HCEC 1CT (cell line): ENCODE results near the gene RNH1.

Experiments used
- DNase-seq: peaks from one replicate; pipeline ENCODE4 v3.0.0-alpha.2; 2017

The RNH1 gene

GRCh38 chr11:506995-507726 lies at the start of gene RNH1:
Gene RNH1 (minus strand): TSS chr11:507242. CDS start chr11:502162, 5,080 bp downstream.
- peak; percentile 94 for DNase-seq

DNA sequence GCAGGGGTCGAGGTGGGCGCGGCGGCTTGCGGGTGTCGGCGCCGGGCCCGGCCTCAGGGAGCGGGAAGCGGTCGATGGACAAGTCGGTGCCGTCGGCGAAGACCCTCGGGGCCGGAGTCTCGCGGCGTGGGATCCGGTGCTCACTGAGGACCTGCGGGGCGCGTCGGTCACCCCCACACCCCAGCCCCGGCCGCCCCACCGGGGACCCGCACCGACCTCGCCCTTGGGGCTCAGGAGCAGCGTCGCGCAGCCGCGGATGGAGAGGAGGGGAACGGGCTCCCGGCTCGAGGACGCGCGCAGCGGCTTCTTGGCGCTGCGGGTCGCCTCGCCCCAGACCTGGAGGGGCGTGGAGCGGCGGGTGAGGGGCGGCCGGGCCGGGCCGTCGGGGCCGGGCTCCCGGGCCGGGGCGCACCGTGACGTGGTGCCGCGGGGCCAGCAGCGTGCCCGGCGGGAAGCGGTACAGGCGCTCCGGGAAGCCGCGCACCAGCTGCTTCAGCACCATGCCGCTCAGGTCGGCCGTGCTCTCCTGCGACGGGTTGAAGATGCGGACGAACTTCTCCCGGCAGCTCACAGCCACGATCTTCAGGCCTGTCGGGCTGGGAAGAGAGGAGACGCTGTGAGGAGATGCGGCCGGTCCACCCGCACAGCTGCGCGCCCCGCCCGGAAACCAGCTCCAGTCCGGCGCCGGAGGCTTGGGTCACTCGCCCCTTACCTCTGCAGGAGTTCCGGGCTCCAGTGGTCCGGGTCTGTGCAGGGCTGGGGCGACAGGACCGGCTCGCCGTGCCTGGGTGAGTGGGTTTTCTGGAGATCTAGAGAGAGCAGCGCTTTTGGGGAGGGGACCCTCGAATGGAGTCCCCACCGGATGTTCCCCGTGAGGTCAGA lies 49.0 kb upstream of the RNH1 start:
- DNase-seq, result no peak

GRCh38 chr11:555227-555779 lies 48.3 kb upstream of the RNH1 start:
- DNase-seq, result no peak

DNA sequence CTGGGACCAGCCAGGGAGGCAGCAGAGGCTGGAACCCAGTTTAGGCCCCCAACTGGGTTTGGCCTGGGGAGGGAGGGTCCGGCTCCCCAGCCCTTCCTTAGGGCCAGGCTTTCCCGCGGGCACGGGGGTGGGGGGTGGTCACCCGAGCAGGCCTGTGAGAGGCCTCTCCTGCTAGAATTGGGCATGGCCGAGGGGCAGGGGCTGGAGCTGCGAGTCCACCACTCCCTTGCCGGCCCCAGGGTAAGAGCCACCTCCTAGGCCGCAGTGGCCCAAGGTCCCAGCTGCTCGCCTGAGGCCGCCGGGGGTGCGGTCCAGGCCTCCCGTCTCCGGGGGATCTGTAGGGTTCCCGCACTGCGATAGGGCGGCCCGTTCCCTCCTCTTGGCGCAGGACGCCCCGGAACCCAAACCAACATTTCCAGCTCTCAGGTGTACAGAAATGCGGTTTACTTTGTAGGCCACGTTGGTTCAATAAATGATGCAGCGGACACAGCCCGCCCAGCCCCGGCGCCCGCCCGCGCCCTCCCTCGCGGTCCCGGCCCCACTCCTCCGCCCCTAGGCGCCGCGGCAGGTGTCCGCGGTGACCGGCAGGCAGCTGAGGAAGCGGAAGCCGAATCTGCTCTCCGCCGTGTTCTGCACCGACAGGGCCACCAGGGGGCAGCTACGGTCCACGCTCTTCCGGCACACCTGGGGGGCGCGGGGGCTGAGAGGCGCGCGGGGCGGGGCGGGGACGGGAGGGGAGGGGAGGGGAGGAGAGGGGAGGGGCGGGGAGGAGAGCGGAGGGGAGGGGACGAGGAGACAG lies 47.6 kb upstream of the RNH1 start:
- DNase-seq, result no peak

GRCh38 chr11:553988-554340 lies 46.9 kb upstream of the RNH1 start:
- DNase-seq, result no peak

- no peak for DNase-seq
These were observed 46.3 kb upstream of the RNH1 start for GRCh38 chr11:553083-553987.

- no peak for DNase-seq
These were observed 44.6 kb upstream of the RNH1 start for GRCh38 chr11:551596-551995.

DNA sequence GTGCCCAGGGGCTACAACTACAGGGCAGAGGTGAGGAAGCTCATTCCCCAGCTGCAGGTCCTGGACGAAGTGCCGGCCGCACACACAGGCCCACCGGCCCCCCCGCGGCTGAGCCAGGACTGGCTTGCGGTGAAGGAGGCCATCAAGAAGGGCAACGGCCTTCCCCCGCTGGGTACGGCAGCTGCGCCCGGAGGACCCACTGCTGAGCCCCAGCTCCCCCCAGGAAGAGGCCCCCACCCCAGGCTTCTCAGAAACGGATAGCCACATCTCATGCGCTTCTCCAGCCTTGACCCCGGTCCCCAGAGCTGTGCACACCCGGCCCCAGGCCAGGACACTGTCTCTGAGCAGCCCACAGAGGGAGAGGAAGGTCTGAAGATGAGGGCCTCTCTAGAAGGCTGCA lies 44.1 kb upstream of the RNH1 start:
- no peak for DNase-seq

GRCh38 chr11:550746-551085 lies 43.7 kb upstream of the RNH1 start:
- no peak for DNase-seq

DNA sequence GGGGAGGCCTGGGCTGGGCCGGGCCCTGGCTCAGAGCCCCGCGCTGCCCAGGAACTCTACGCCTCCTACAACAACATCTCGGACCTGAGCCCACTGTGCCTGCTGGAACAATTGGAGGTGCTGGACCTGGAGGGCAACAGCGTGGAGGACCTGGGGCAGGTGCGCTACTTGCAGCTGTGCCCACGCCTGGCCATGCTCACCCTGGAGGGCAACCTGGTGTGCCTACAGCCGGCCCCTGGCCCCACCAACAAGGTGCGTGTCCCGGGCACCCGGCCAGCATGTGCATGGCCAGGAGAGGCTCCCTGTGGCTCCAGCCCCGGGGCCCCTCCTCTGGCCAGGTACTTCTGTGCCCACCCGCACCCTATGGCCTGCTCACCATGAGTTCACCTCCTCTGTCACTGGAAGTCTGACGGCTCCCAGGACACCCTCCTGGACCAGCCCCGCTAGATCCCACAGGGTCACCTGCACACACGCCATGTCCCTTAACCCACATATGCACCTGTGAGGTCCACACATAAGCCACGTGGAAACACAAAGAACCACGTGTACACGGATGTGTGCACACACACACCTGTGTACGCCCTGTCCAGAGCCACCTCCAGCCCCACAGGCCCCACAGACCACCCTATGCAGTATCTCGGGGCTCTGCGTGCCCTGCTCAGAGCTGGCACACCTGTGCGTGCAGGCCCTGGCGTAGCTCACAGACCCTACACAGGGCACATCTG lies 43.1 kb upstream of the RNH1 start:
- no peak for DNase-seq

GRCh38 chr11:548700-549603 lies 41.9 kb upstream of the RNH1 start:
- DNase-seq, result no peak

DNA sequence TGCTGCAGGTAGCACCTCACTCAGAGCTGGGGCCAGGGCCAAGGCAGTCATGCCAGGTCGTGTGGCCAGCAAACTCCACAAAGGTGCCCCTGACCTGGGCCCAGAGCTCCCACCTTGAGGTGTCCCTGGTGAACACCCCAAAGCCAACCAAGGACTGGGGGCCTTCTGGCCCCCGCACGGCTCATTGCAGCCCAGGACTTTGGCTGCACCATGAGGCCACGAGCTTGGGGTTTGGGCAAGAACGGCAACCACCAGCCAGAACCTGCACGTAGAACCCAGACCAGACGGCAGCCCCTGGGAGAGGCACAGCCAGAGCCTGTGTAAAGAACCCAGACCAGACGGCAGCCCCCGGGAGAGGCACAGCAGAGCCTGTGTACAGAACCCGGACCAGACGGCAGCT lies 38.1 kb upstream of the RNH1 start:
- DNase-seq, result no peak

DNA sequence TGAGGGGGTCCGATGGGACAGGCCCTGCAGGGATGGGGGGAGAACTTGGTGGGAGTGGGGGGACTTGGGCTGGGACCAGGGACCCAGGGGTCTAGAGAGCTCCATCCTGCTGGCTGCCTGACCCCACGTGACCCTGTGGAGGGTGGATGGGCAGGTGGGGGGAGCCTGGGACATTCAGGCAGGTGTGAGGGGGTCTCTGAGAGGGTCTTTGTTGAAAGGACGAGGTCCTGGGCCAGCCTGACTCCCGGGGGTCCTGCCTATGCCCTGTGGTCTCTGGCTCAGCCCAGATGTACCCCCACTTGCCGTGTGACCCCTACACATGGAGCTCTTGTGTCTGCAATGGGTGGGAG lies 37.8 kb upstream of the RNH1 start:
- DNase-seq, result no peak

- no peak for DNase-seq
These were observed 34.4 kb upstream of the RNH1 start for GRCh38 chr11:541433-541885.

DNA sequence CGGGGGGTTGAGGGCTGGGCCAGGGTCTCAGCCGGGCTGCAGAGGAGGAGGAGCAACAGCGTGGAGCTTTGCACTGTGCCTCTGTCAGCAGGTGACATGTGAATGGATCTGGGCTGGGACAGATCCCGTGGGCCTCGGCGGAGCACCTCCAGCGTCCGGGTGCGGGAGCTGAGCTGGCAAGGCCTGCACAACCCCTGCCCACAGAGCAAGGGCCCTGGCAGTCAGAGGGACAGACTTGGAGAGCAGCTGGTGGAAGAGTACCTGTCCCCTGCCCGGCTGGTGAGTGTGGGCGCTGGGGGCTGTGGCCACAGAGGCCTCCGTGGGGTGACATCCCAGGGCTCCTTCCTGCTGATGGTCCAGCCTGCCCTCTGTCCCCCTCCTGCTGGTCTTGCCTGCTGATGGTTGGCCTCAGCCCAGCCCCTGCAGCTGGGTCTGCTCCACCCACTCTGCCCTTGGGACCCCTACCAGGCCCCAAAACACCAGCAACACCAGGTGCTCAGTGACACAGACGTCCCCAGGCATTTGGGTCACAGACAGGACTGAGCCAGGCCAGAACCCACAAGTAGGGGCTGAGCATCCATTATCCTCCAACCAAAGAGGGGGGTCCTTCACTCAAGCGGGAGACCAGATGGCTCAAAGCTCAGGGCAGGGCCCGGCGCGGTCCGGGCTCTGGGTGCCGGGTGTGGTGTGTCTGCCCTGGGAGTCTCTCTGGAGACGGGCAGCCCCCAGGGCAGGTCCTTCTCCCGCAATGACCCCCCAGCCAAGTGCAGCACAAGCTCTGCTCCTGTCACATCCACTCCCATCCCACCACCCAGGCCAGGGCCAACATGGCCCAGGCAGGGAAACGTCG lies 33.8 kb upstream of the RNH1 start:
- DNase-seq, result no peak

DNA sequence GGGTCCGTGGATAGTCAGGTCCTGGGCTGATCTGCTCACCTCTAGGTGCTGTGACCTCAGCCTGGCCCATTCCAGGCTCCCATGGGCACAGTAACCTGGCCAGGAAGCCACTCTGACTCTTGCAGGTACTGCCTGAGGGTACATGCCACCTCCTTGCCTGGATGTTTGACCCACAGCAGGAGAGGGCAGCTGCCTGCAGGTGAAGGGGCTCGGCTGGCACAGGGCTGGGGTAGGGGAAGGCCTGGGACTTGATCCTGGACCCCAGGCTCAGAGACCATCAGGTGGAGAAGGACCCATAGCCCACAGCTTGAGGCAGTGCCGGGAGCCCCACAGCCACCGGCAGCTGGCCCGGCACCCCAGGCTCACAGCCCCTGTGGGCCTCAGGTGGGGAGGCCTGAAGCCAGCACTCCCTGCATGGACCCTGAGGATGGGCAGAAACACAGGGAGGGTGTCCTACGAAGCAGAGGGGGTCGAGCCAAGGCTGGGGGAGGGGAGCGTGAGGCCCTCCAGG lies 33.0 kb upstream of the RNH1 start:
- DNase-seq, result no peak

GRCh38 chr11:538431-539051 lies 31.5 kb upstream of the RNH1 start:
- no peak for DNase-seq

- no peak for DNase-seq
These were observed 30.8 kb upstream of the RNH1 start for GRCh38 chr11:537622-538430.
